ENCODE measurements around the gene FHAD1.

FHAD1 gene

GRCh38 chr1:15218287-15219279 is 28.4 kb upstream of the FHAD1 start:
- no peak for DNase-seq

GRCh38 chr1:15219280-15220023 is 27.6 kb upstream of the FHAD1 start:
- DNase-seq = no peak

GRCh38 chr1:15220024-15220392 is 27.0 kb upstream of the FHAD1 start:
- no peak for DNase-seq

GRCh38 chr1:15220825-15221431 is 26.1 kb upstream of the FHAD1 start:
- DNase-seq = no peak

- DNase-seq = no peak
Measured at GRCh38 chr1:15222653-15223303, 24.2 kb upstream of the FHAD1 start.

- DNase-seq = no peak
Measured at GRCh38 chr1:15224259-15224869, 22.7 kb upstream of the FHAD1 start.

- DNase-seq = no peak
Measured at GRCh38 chr1:15224974-15225373, 22.0 kb upstream of the FHAD1 start.

GRCh38 chr1:15225461-15225860 is 21.6 kb upstream of the FHAD1 start:
- no peak for DNase-seq

- no peak for DNase-seq
Measured at GRCh38 chr1:15226388-15227255, 20.4 kb upstream of the FHAD1 start.

- DNase-seq = no peak
Measured at GRCh38 chr1:15229707-15230131, 17.3 kb upstream of the FHAD1 start.

GRCh38 chr1:15231714-15232201 is 15.3 kb upstream of the FHAD1 start:
- DNase-seq = peak; percentile 49

GRCh38 chr1:15233689-15234088 is 13.3 kb upstream of the FHAD1 start:
- no peak for DNase-seq

GRCh38 chr1:15236321-15236721 is 10.7 kb upstream of the FHAD1 start:
- no peak for DNase-seq

- no peak for DNase-seq
Measured at GRCh38 chr1:15236746-15237145, 10.3 kb upstream of the FHAD1 start.

- no peak for DNase-seq
Measured at GRCh38 chr1:15238789-15239188, 8.2 kb upstream of the FHAD1 start.

GRCh38 chr1:15242766-15243165 is 4.3 kb upstream of the FHAD1 start:
- DNase-seq = no peak

- DNase-seq = no peak
Measured at GRCh38 chr1:15243275-15244043, 3.6 kb upstream of the FHAD1 start.

GRCh38 chr1:15244813-15245212 is 2.2 kb upstream of the FHAD1 start:
- no peak for DNase-seq

- DNase-seq = no peak
Measured at GRCh38 chr1:15245593-15246360, 1.2 kb upstream of the FHAD1 start.

GRCh38 chr1:15248216-15248615 is 1.2 kb downstream of the FHAD1 start:
- no peak for DNase-seq

Data from SIG-M5 (cell line).